H9 (cell line): Measurements from ENCODE around the gene TGM2. TPM values are rescaled to one million over a fixed set of nuclear protein-coding genes. Genes with fewer than 3 reads are reported as not detected.

ENCODE experiments used
- DNase-seq: peaks from one replicate; pipeline ENCODE4 v3.0.0-alpha.2; 2017
- H2AFZ ChIP-seq: one replicate; pipeline ENCODE4 v1.6.1; 2013; ENCODE audit warnings: mild to moderate bottlenecking, low read length, control low read depth, moderate library complexity
- H2AK5ac ChIP-seq: 2 replicates; pipeline ENCODE4 v1.6.1; 2013; ENCODE audit warnings: low read length, control low read depth, mixed read lengths; ENCODE audit not compliant: insufficient read length
- H2BK120ac ChIP-seq: one replicate; pipeline ENCODE4 v1.6.1; 2013; ENCODE audit warnings: low read depth, mild to moderate bottlenecking, low read length, control low read depth, inconsistent platforms; ENCODE audit not compliant: poor library complexity, severe bottlenecking
- H2BK12ac ChIP-seq: 2 replicates; pipeline ENCODE4 v1.6.1; 2013; ENCODE audit warnings: low read length, control low read depth, mixed read lengths, low read depth; ENCODE audit not compliant: insufficient read length
- H2BK15ac ChIP-seq: 2 replicates; pipeline ENCODE4 v1.6.1; 2013; ENCODE audit warnings: low read depth, low read length, control low read depth
- H2BK20ac ChIP-seq: one replicate; pipeline ENCODE4 v1.6.1; 2013; ENCODE audit warnings: low read depth, mild to moderate bottlenecking, low read length, control low read depth, inconsistent platforms; ENCODE audit not compliant: poor library complexity, severe bottlenecking
- H2BK5ac ChIP-seq: 2 replicates; pipeline ENCODE4 v1.6.1; 2013; ENCODE audit warnings: low read length, control low read depth, mixed read lengths; ENCODE audit not compliant: insufficient read length
- H3K14ac ChIP-seq: 2 replicates; pipeline ENCODE4 v1.6.1; 2013; ENCODE audit warnings: low read length, control low read depth; ENCODE audit not compliant: insufficient read depth
- H3K18ac ChIP-seq: 2 replicates; pipeline ENCODE4 v1.6.1; 2013; ENCODE audit warnings: low read depth, mild to moderate bottlenecking, mixed read lengths, low read length, control low read depth; ENCODE audit not compliant: insufficient read length
- H3K23ac ChIP-seq: 2 replicates; pipeline ENCODE4 v1.6.1; 2013; ENCODE audit warnings: low read length, control low read depth, mixed read lengths, low read depth; ENCODE audit not compliant: insufficient read length
- H3K23me2 ChIP-seq: 2 replicates; pipeline ENCODE4 v1.6.1; 2013; ENCODE audit warnings: low read depth, mild to moderate bottlenecking, mixed read lengths, low read length, control low read depth; ENCODE audit not compliant: insufficient read length, poor library complexity, severe bottlenecking
- H3K27ac ChIP-seq: 2 replicates; pipeline ENCODE4 v1.5.1; 2013; ENCODE audit warnings: low read length, control low read depth, mixed read lengths, low read depth; ENCODE audit not compliant: insufficient read length
- H3K27me3 ChIP-seq: 2 replicates; pipeline ENCODE4 v1.6.1; 2013; ENCODE audit warnings: low read length, control low read depth, inconsistent platforms; ENCODE audit not compliant: insufficient read depth
- H3K4ac ChIP-seq: 2 replicates; pipeline ENCODE4 v1.6.1; 2013; ENCODE audit warnings: low read depth, mild to moderate bottlenecking, control low read depth, inconsistent platforms, low read length, moderate library complexity
- H3K4me1 ChIP-seq: 2 replicates; pipeline ENCODE4 v1.6.1; 2013; ENCODE audit warnings: low read length, control low read depth, inconsistent platforms; ENCODE audit not compliant: insufficient read depth
- H3K4me2 ChIP-seq: 2 replicates; pipeline ENCODE4 v1.6.1; 2013; ENCODE audit warnings: low read length, control low read depth, mixed read lengths; ENCODE audit not compliant: insufficient read length, insufficient read depth
- H3K56ac ChIP-seq: 2 replicates; pipeline ENCODE4 v1.6.1; 2013; ENCODE audit warnings: low read depth, mild to moderate bottlenecking, mixed read lengths, low read length, control low read depth; ENCODE audit not compliant: insufficient read length
- H3K79me1 ChIP-seq: 2 replicates; pipeline ENCODE4 v1.6.1; 2013; ENCODE audit warnings: low read depth, mild to moderate bottlenecking, moderate library complexity, low read length, control low read depth, inconsistent platforms; ENCODE audit not compliant: insufficient read depth, poor library complexity, severe bottlenecking
- H3K79me2 ChIP-seq: 2 replicates; pipeline ENCODE4 v1.6.1; 2013; ENCODE audit warnings: low read length, control low read depth, inconsistent platforms; ENCODE audit not compliant: insufficient read depth
- H3K9ac ChIP-seq: 2 replicates; pipeline ENCODE4 v1.6.1; 2013; ENCODE audit warnings: low read length, control low read depth, mixed read lengths; ENCODE audit not compliant: insufficient read length; ENCODE audit errors: extremely low read depth
- H3K9me3 ChIP-seq: one replicate; pipeline ENCODE4 v1.6.1; 2013; ENCODE audit warnings: low read depth, low read length, inconsistent platforms; ENCODE audit not compliant: control insufficient read depth
- H3T11ph ChIP-seq: one replicate; pipeline ENCODE4 v1.6.1; 2013; ENCODE audit warnings: mild to moderate bottlenecking, low read length, control low read depth, inconsistent platforms
- H4K20me1 ChIP-seq: one replicate; pipeline ENCODE4 v1.6.1; 2013; ENCODE audit not compliant: control insufficient read depth, insufficient read length, insufficient read depth
- H4K5ac ChIP-seq: 2 replicates; pipeline ENCODE4 v1.6.1; 2013; ENCODE audit warnings: low read depth, mild to moderate bottlenecking, mixed read lengths, low read length, control low read depth; ENCODE audit not compliant: insufficient read length
- H4K8ac ChIP-seq: replicated peaks from 2 replicates; pipeline ENCODE4 v1.6.1; 2013; ENCODE audit warnings: low read length, control low read depth, mixed read lengths, low read depth; ENCODE audit not compliant: insufficient read length
- H4K91ac ChIP-seq: 2 replicates; pipeline ENCODE4 v1.6.1; 2013; ENCODE audit warnings: low read depth, mild to moderate bottlenecking, moderate library complexity, mixed read lengths, low read length, control low read depth; ENCODE audit not compliant: insufficient read length
- H3K27ac Mint-ChIP-seq, 3 experiments: 2 replicates in 2 of 3; 3 replicates in 1 of 3; pipeline ENCODE4 v1.8.0; 2020 to 2021; ENCODE audit warnings: mixed read lengths in 3 of 3, mild to moderate bottlenecking in 1 of 3, moderate library complexity in 1 of 3
- H3K27me3 Mint-ChIP-seq: 2 replicates; pipeline ENCODE4 v1.8.0; 2021; ENCODE audit warnings: low read depth, mild to moderate bottlenecking, moderate library complexity, mixed read lengths
- H3K36me3 Mint-ChIP-seq, 3 experiments: 2 replicates in 2 of 3; 3 replicates in 1 of 3; pipeline ENCODE4 v1.8.0; 2020 to 2021; ENCODE audit warnings: low read depth in 3 of 3, mixed read lengths in 3 of 3; ENCODE audit not compliant: insufficient read depth in 1 of 3
- H3K4me1 Mint-ChIP-seq, 2 experiments: 2 replicates each; pipeline ENCODE4 v1.8.0; 2020; ENCODE audit warnings: mixed read lengths in 2 of 2
- H3K4me3 Mint-ChIP-seq, 2 experiments: 2 replicates in 1 of 2; 3 replicates in 1 of 2; pipeline ENCODE4 v1.8.0; 2020 to 2021; ENCODE audit warnings: mild to moderate bottlenecking in 2 of 2, mixed read lengths in 2 of 2, moderate library complexity in 1 of 2
- H3K9me3 Mint-ChIP-seq, 2 experiments: 2 replicates in 1 of 2; 3 replicates in 1 of 2; pipeline ENCODE4 v1.8.0; 2020; ENCODE audit warnings: mild to moderate bottlenecking in 2 of 2, mixed read lengths in 2 of 2, moderate library complexity in 1 of 2
- CTCF ChIP-seq: fragments of 200-600 bp; sonication (generic); conservative IDR thresholded peaks from 3 replicates; pipeline ENCODE4 v1.8.0; 2021; ENCODE audit warnings: antibody characterized with exemption, mild to moderate bottlenecking
- WGBS: extraction: QIAGEN DNeasy Blood & Tissue Kit; methylation state at CpG from one replicate; pipeline ENCODE4 v1.1.7; 2013; ENCODE audit warnings: missing lambda C conversion rate, low lambda C conversion rate, mixed read lengths; ENCODE audit not compliant: insufficient read length; ENCODE audit errors: extremely low coverage; 5-methylcytosine and 5-hydroxymethylcytosine counted together
- total RNA-seq: library from RNA; stranded (reverse); gene quantifications from 2 replicates; pipeline ENCODE4 v1.2.1, GENCODE V29; 2021

Gene TGM2
- total RNA-seq, 1 experiment from 2014 or later: 1.1 TPM

- no peak overlapping the region for H2AK5ac ChIP-seq
- no peak for TF ChIP-seq CTCF
- no peaks in the 10 kb centered on the region for H3K79me2 ChIP-seq
- no peaks in the 10 kb centered on the region for H3K4me1 ChIP-seq
- H2BK12ac ChIP-seq: no peak overlapping the region
- no CpG with 5 or more reads among the region's 4 CpGs for WGBS
- no peak overlapping the region for H3K9ac ChIP-seq
- no peak overlapping the region for H2AFZ ChIP-seq
- no peak overlapping the region for H2BK20ac ChIP-seq
- no peak overlapping the region for H2BK5ac ChIP-seq
- H4K5ac ChIP-seq: no peak overlapping the region
- no peak overlapping the region for H4K8ac ChIP-seq
- Mint-ChIP-seq H3K9me3 (no peaks in the 10 kb centered on the region), H3K27me3 (peaks cover 1% of the 10 kb centered on the region), H3K27ac (no peak overlapping the region), H3K36me3 (no peaks in the 10 kb centered on the region; a peak in 1 of 7 replicates), H3K4me3 (no peak overlapping the region), H3K4me1 (peaks cover 8 to 30% of the 10 kb centered on the region in 2 experiments)
- no peaks in the 10 kb centered on the region for H3K23me2 ChIP-seq
- no peak overlapping the region for H3K27ac ChIP-seq
- H3K79me1 ChIP-seq: no peaks in the 10 kb centered on the region
- H2BK15ac ChIP-seq: no peak overlapping the region
- no peak overlapping the region for H3K18ac ChIP-seq
- H3K4me2 ChIP-seq: no peak overlapping the region
- no peak for DNase-seq
- H2BK120ac ChIP-seq: no peak overlapping the region
- H3K4ac ChIP-seq: no peak overlapping the region
- no peaks in the 10 kb centered on the region for H3K9me3 ChIP-seq
- no peak overlapping the region for H4K91ac ChIP-seq
- H4K20me1 ChIP-seq: no peaks in the 10 kb centered on the region
- H3K23ac ChIP-seq: no peak overlapping the region
- H3K56ac ChIP-seq: no peak overlapping the region
- H3T11ph ChIP-seq: no peak overlapping the region
- no peaks in the 10 kb centered on the region for H3K27me3 ChIP-seq
- H3K14ac ChIP-seq: no peak overlapping the region
These were observed 19.4 kb downstream of the TGM2 start for GRCh38 chr20:38145729-38146075.
